Stomach (tissue), 9 donors: Measurements from ENCODE around the gene PCA3. TPM values are rescaled to one million over a fixed set of nuclear protein-coding genes. Genes with fewer than 3 reads are reported as not detected.
A peak's percentile ranks its signal among the peaks of the same experiment; 100 is the strongest.

Experiments used
- DNase-seq, 2 donors: peaks; one replicate each; pipeline versions ENCODE4 v3.0.0 to v3.0.0-alpha.2; 2013 to 2019
- H3K27ac ChIP-seq, 5 donors: fragments of 200-600 bp in 4 of 5; sonication (generic) in 4 of 5; one replicate each; pipeline ENCODE4 v1.5.1; 2013 to 2019; ENCODE audit warnings: mild to moderate bottlenecking in 1 of 5, moderate library complexity in 1 of 5
- H3K27me3 ChIP-seq, 3 donors: fragments of 200-600 bp; sonication (generic); one replicate each; pipeline ENCODE4 v1.5.1; 2017 to 2019; ENCODE audit warnings: mixed run types in 1 of 3
- H3K36me3 ChIP-seq, 4 donors: fragments of 200-600 bp; sonication (generic); 1 replicate in 3 of 4; 2 replicates in 1 of 4; pipeline ENCODE4 v1.5.1; 2016 to 2019
- H3K4me1 ChIP-seq, 4 donors: fragments of 200-600 bp; sonication (generic); one replicate each; pipeline ENCODE4 v1.5.1; 2016 to 2019
- H3K4me3 ChIP-seq, 4 donors: fragments of 200-600 bp; sonication (generic) in 3 of 4; one replicate each; pipeline ENCODE4 v1.5.1; 2016 to 2019; ENCODE audit warnings: mild to moderate bottlenecking in 1 of 4
- H3K9me3 ChIP-seq, 4 donors: fragments of 200-600 bp; sonication (generic); one replicate each; pipeline ENCODE4 v1.5.1; 2016 to 2019
- EP300 ChIP-seq: sonication (generic); formaldehyde crosslinking; IDR thresholded peaks from one replicate; pipeline ENCODE4 v1.6.1; 2017; ENCODE audit warnings: antibody characterized with exemption
- POLR2A ChIP-seq, 4 donors: fragments of 450-650 bp; IDR thresholded peaks; one replicate each; pipeline ENCODE4 v1.6.1; 2016; ENCODE audit warnings: antibody characterized with exemption in 4 of 4, control low read depth in 2 of 4, mild to moderate bottlenecking in 1 of 4, moderate library complexity in 1 of 4
- POLR2AphosphoS5 ChIP-seq, 3 donors: sonication (generic); formaldehyde crosslinking; IDR thresholded peaks; one replicate each; pipeline ENCODE4 v1.6.1; 2016; ENCODE audit warnings: antibody characterized with exemption in 3 of 3
- WGBS, 5 donors: extraction: QIAGEN DNeasy Blood & Tissue Kit in 3 of 5; methylation state at CpG; one replicate each; pipeline versions ENCODE4 v1.1.5 to v1.1.7; 2013 to 2018; 5-methylcytosine and 5-hydroxymethylcytosine counted together
- intact Hi-C: fragments of 100-400 bp; cut with DNase I; formaldehyde crosslinking; loops from one replicate; pipeline ENCODE4 v1.15.1; 2023; ENCODE audit warnings: low total_unique reads
- polyA plus RNA-seq, 3 donors: library from polyadenylated mRNA; stranded (reverse); fragments of 200-250 nt; gene quantifications; one replicate each; pipeline ENCODE4 v1.2.3, GENCODE V29; 2013
- total RNA-seq, 5 donors: library from RNA; depleted of rRNA; stranded (reverse); fragments of >200 nt; gene quantifications; one replicate each; pipeline versions ENCODE4 v1.1.0 to v1.2.3, GENCODE V29; 2014 to 2016
- TF ChIP-seq, protein P1 (sequence below), 7 experiments: fragments of 450-650 bp in 4 of 7; fragments of 200-600 bp in 3 of 7; sonication (generic) in 3 of 7; IDR thresholded peaks; one replicate each; pipeline ENCODE4 v1.5.1; 2016 to 2019; ENCODE audit warnings: antibody characterized with exemption in 7 of 7, control low read depth in 2 of 7, mild to moderate bottlenecking in 1 of 7
- donor health status: healthy with polysubstance abuse.
- donor health status: Bipolar disorder and iron deficiency.
- donor health status: healthy.

PCA3 gene
- total and polyA plus RNA-seq, 8 donors: 0.45 to 0.73 TPM; not detected in 6

DNA sequence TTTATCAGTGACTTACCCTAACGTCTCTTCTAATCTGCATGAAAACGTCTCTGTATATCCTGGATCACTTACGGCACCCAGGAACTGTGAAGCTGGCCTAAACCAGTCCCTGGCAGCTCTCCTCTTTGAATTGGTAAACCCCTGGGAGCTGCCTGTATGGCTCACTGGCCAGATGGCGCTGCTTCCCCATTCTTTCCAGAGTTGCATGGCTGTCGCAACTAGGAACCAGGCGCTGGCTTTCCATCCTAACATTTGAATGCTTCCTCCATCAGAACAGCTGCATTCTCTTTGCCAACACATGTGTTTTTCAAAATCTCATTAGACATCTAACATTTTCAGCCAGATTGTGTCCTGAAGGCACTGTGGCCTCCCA is 8.0 kb upstream of the PCA3 start:
- H3K9me3 ChIP-seq: no peaks in the 10 kb centered on the region
- no peak for TF ChIP-seq POLR2AphosphoS5 (IDR thresholded peaks at IDR 0.05)
- TF ChIP-seq POLR2A (IDR thresholded peaks at IDR 0.05): no peak
- no peak for TF ChIP-seq EP300
- TF ChIP-seq, protein P1, sequence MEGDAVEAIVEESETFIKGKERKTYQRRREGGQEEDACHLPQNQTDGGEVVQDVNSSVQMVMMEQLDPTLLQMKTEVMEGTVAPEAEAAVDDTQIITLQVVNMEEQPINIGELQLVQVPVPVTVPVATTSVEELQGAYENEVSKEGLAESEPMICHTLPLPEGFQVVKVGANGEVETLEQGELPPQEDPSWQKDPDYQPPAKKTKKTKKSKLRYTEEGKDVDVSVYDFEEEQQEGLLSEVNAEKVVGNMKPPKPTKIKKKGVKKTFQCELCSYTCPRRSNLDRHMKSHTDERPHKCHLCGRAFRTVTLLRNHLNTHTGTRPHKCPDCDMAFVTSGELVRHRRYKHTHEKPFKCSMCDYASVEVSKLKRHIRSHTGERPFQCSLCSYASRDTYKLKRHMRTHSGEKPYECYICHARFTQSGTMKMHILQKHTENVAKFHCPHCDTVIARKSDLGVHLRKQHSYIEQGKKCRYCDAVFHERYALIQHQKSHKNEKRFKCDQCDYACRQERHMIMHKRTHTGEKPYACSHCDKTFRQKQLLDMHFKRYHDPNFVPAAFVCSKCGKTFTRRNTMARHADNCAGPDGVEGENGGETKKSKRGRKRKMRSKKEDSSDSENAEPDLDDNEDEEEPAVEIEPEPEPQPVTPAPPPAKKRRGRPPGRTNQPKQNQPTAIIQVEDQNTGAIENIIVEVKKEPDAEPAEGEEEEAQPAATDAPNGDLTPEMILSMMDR (IDR thresholded peaks at IDR 0.05): no peak
- peaks cover 0 to 5% (median 0%) of the 10 kb centered on the region in 3 donors for H3K27me3 ChIP-seq
- peaks cover 0 to 9% (median 2%) of the 10 kb centered on the region in 4 donors for H3K4me1 ChIP-seq
- H3K4me3 ChIP-seq: no peak overlapping the region
- peak in 1 of 2 donors; percentile 47 for DNase-seq
- intact Hi-C loops: no loop called here
- WGBS, 5 donors: 38 to 55% (median 46%) methylated on average over 6 of the region's 6 CpGs
- H3K36me3 ChIP-seq: no peaks in the 10 kb centered on the region
- no peak overlapping the region for H3K27ac ChIP-seq

DNA sequence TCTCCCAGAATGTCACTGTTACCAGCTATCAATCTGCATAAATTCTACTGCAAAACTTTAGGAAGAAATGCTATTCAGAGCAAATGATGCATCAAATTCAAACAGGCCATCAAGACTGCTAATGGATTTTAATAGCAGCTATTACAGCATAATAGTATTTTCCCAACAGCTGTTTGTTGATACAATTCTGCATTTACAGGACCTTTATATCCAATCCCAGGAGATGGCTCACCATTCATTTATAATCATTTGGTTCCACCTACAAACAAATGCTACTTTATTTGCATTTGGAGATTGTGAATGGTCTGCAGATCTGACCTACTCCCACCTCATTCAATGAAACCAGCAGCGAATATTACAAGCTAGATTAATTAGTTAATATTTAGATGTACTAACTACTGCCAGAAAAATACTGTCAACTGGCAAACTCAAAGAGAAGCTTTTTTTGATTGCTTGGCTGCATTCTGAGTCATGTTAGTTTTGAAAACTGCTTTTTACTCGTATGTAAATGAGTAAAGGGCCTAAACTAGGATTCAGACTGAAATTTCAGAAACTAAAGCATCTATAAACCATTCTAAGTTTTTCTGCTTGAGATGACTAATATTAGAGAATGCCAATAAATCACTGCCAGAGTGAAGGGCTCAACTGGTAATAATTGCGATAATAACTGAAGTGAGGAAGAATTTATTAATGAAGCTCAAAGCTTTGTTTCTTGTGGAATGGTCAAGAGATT is 7.1 kb upstream of the PCA3 start:
- WGBS, 5 donors: 56 to 65% (median 60%) methylated on average over 3 of the region's 3 CpGs
- TF ChIP-seq EP300 (no peak), POLR2AphosphoS5 (IDR thresholded peaks at IDR 0.05) (no peak), POLR2A (IDR thresholded peaks at IDR 0.05) (no peak)
- TF ChIP-seq, protein P1 (IDR thresholded peaks at IDR 0.05): no peak
- intact Hi-C loops: no loop called here
- H3K36me3 ChIP-seq: no peaks in the 10 kb centered on the region
- no peak overlapping the region for H3K27ac ChIP-seq
- H3K4me1 ChIP-seq: peaks cover 0 to 9% (median 6%) of the 10 kb centered on the region in 4 donors
- H3K4me3 ChIP-seq: no peak overlapping the region
- no peaks in the 10 kb centered on the region for H3K9me3 ChIP-seq
- peaks cover 0 to 5% (median 0%) of the 10 kb centered on the region in 3 donors for H3K27me3 ChIP-seq
- DNase-seq: no peak

DNA sequence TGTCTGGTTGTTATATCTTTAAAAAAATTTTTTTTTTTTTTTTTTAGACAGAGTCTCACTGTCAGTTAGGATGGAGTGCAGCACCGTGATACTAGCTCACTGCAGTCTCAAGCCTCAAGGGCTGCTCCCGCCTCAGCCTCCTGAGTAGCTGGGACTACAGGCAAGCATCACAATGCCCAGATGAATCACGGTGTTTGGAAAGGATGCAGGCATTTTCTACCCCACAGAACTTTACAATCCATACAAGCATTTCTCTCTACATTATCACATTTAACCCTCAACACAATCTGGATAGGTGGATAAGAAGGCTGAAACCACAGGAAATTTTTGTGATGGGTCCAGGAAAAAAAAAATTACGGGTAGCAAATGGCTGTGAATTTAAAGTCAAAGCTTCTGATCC is 5.8 kb upstream of the PCA3 start:
- H3K9me3 ChIP-seq: no peaks in the 10 kb centered on the region
- H3K27ac ChIP-seq: no peak overlapping the region
- H3K4me3 ChIP-seq: no peak overlapping the region
- no peak for DNase-seq
- 65 to 79% (median 72%) methylated on average over 4 of the region's 4 CpGs for WGBS, 5 donors
- no peaks in the 10 kb centered on the region for H3K36me3 ChIP-seq
- H3K4me1 ChIP-seq: peaks cover 0 to 11% (median 6%) of the 10 kb centered on the region in 4 donors
- TF ChIP-seq POLR2AphosphoS5 (IDR thresholded peaks at IDR 0.05): no peak
- peaks cover 0 to 5% (median 0%) of the 10 kb centered on the region in 3 donors for H3K27me3 ChIP-seq
- intact Hi-C loops: no loop called here

DNA sequence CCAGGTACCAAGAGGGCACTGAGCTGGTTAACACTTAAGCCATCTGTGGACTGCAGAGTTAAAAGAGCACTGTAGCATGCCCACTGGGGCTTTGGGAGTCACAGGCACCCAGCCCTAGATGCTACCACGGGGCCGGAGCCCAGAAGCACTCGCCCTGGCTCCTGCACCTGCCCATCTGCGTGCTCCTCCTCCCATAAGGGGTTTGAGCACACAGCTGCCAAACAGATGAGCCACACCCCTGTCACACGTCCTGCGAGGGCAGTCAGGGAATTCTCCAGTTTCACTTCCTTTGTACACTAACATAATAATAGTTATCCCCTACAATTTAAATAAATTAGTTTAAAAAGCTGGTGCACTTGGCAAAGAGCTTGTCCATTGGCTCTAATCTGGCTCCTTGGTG is 4.5 kb upstream of the PCA3 start:
- peak in 1 of 2 donors; percentile 18 for DNase-seq

More for the DNA sequence above, 4.5 kb upstream of the PCA3 start:
- Histone ChIP-seq H3K27ac (no peak overlapping the region), H3K36me3 (no peaks in the 10 kb centered on the region), H3K27me3 (peaks cover 0 to 5% (median 0%) of the 10 kb centered on the region in 3 donors), H3K4me3 (no peak overlapping the region), H3K9me3 (no peaks in the 10 kb centered on the region), H3K4me1 (peaks cover 0 to 11% (median 6%) of the 10 kb centered on the region in 4 donors)
- TF ChIP-seq, protein P1 (IDR thresholded peaks at IDR 0.05): no peak
- TF ChIP-seq POLR2A (IDR thresholded peaks at IDR 0.05) (no peak), EP300 (no peak), POLR2AphosphoS5 (IDR thresholded peaks at IDR 0.05) (no peak)
- intact Hi-C loops: no loop called here
- WGBS, 5 donors: 22 to 57% (median 35%) methylated on average over 3 to 6 of the region's 6 CpGs
